Measurements from ENCODE around the gene CHST12. TPM values are rescaled to one million over a fixed set of nuclear protein-coding genes. Genes with fewer than 3 reads are reported as not detected.

CHST12 gene
- total RNA-seq, 1 experiment from 2014 or later = 19.3 TPM

GRCh38 chr7:2360796-2361195, 42.6 kb upstream of the CHST12 start:
- Histone ChIP-seq H4K91ac (ENCODE audit: insufficient read length, low read depth, low read length) (no peak overlapping the region), H3K56ac (ENCODE audit: insufficient read length, low read depth, low read length) (no peak overlapping the region), H3K14ac (ENCODE audit: insufficient read depth, low read length) (no peak overlapping the region), H3K79me1 (ENCODE audit: insufficient read depth, low read depth, low read length, poor library complexity, severe bottlenecking) (peaks cover 4% of the 10 kb centered on the region), H3K9me3 (ENCODE audit: control insufficient read depth, low read depth, low read length) (no peaks in the 10 kb centered on the region), H3K9ac (ENCODE audit: extremely low read depth, insufficient read length, low read length) (no peak overlapping the region), H3K23ac (ENCODE audit: insufficient read length, low read depth, low read length) (no peak overlapping the region), H2BK20ac (ENCODE audit: low read depth, low read length, poor library complexity, severe bottlenecking) (no peak overlapping the region), H2AK5ac (ENCODE audit: insufficient read length, low read length) (no peak overlapping the region), H2BK5ac (ENCODE audit: insufficient read length, low read length) (no peak overlapping the region), H2AFZ (ENCODE audit: low read length) (no peak overlapping the region), H3K4me2 (ENCODE audit: insufficient read depth, insufficient read length, low read length) (no peak overlapping the region), H3K27ac (ENCODE audit: insufficient read length, low read depth, low read length) (no peak overlapping the region), H3K4ac (ENCODE audit: low read depth, low read length) (no peak overlapping the region), H2BK15ac (ENCODE audit: low read depth, low read length) (no peak overlapping the region), H3K18ac (ENCODE audit: insufficient read length, low read depth, low read length) (no peak overlapping the region), H4K8ac (replicated peaks; ENCODE audit: insufficient read length, low read depth, low read length) (no peak overlapping the region), H2BK120ac (ENCODE audit: low read depth, low read length, poor library complexity, severe bottlenecking) (no peak overlapping the region), H4K20me1 (ENCODE audit: control insufficient read depth, insufficient read depth, insufficient read length) (no peaks in the 10 kb centered on the region), H2BK12ac (ENCODE audit: insufficient read length, low read depth, low read length) (no peak overlapping the region), H3K4me1 (ENCODE audit: insufficient read depth, low read length) (no peaks in the 10 kb centered on the region), H3T11ph (ENCODE audit: low read length) (no peak overlapping the region), H3K79me2 (ENCODE audit: insufficient read depth, low read length) (peaks cover 43% of the 10 kb centered on the region), H3K27me3 (ENCODE audit: insufficient read depth, low read length) (no peaks in the 10 kb centered on the region), H3K23me2 (ENCODE audit: insufficient read length, low read depth, low read length, poor library complexity, severe bottlenecking) (peaks cover 3% of the 10 kb centered on the region), H4K5ac (ENCODE audit: insufficient read length, low read depth, low read length) (no peak overlapping the region)
- Mint-ChIP-seq H3K4me3 (no peak overlapping the region), H3K27me3 (ENCODE audit: low read depth) (no peaks in the 10 kb centered on the region), H3K9me3 (no peaks in the 10 kb centered on the region), H3K4me1 (peaks cover 9 to 22% of the 10 kb centered on the region in 2 experiments), H3K36me3 (ENCODE audit: insufficient read depth in 1 of 3, low read depth in 3 of 3) (peaks cover 61 to 94% (median 79%) of the 10 kb centered on the region in 3 experiments), H3K27ac (peak overlapping the region in 2 of 3 experiments; percentile 3 to 37; a peak in 2 of 7 replicates)
- no peak for TF ChIP-seq CTCF (conservative IDR thresholded peaks at IDR 0.05)
- no peak for DNase-seq
- WGBS (ENCODE audit: extremely low coverage, insufficient read length, low lambda C conversion rate) = no CpG with 5 or more reads among the region's 6 CpGs

Data from H9 (cell line).